ENCODE measurements around the gene HPS5. TPM values are rescaled to one million over a fixed set of nuclear protein-coding genes. Genes with fewer than 3 reads are reported as not detected.

Gene HPS5
- total RNA-seq, 1 donor from 2014 or later = 62.8 TPM

DNA sequence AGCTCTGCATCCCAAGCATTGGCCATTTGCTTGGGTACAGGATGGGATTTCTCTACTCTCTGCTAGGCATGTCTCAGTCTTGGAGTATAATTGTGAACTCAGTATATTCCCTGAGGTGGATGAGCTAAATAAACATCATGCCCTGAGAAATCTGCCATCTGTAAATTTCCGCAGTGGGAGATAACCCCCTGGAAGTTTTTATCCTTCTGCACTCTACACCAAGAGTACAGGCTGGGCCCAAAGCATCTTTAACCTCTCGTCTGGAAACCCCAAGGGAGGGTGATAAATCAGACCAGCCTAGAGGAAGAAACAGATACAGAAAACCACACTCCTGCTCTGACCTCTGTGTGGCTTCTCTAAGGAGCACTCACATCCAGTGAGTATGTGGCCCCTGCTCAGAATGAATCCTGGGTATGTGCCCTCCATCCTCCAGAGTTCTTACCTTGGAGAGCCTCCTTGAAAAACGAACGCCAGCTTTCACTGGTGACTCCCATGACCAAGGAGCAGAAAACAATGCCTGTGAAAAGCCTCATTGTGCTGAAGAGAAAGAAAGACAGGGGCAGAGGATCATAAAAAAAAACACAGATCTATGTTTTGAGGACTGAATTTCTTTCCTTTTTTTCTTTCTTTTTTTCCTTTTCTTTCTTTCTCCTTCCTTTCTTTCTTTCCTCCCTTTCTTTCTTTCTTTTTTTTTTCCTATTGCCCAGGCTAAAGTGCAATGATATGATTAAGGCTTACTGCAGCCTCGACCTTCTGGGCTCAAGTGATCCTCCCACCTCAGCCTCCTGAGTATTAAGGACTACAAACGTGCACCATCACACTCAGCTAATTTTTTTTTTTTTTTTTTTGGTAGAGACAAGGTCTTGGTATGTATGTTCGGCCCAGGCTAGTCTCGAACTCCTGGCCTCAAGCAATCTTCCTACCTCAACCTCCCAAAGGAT, 86.3 kb downstream of the HPS5 start:
- DNase-seq (ENCODE audit: low spot score) = no peak

- no peak for DNase-seq (ENCODE audit: low spot score)
Observed at GRCh38 chr11:18233912-18234311, 88.0 kb downstream of the HPS5 start.

DNA sequence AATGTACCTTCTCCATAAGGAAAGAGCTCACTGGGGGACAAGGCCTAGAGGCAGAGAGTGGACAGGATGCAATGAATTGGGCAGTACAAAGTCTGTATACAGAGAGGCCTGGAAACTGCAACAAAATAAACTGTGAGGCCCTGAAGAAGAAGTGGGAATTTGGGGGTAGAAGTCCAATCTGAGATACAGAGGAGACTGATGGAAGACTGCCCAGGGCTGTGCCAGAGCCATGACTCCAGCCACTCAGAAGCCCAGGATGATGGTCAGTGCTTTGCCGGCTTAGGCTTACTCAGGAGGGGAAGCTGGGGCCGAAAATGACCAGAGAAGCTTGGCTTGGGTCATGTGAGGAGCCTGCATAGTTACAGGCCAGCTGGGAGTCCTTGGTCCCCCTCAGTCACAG, 91.1 kb downstream of the HPS5 start:
- no peak for DNase-seq (ENCODE audit: low spot score)

DNA sequence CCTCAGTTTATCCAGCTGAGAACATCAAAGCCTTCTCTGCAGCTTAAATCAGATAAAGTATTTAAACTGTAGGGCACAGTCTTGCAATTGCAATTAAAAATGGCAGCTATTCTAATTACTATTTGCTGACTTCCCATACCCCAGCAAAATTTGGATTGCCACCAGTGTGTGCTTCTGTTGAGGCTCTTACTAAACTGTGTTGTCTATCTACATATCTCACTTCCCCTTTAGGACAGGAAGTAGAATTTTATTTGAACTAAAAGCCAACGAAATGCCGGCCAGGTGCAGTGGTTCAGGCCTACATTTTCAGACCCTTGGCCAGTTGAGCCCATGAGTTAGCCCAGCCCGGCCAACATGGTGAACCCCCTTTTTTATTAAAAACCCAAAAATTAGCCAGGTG, 92.4 kb downstream of the HPS5 start:
- DNase-seq (ENCODE audit: low spot score) = no peak

Other genes starting within 250 kb of the HPS5 start
- gene SAAL1, start 216.1 kb downstream of the HPS5 start, total RNA-seq (ENCODE audit: insufficient read depth, low replicate concordance) = 8.4 TPM
- not detected for gene MRGPRX3, start 189.6 kb downstream of the HPS5 start, total RNA-seq (ENCODE audit: insufficient read depth, low replicate concordance)
- 0.96 TPM for gene MRGPRX4, start 149.3 kb downstream of the HPS5 start, total RNA-seq (ENCODE audit: insufficient read depth, low replicate concordance)
- not detected for gene SAA4, start 85.3 kb downstream of the HPS5 start, total RNA-seq (ENCODE audit: insufficient read depth, low replicate concordance)
- 22.1 TPM for gene SAA2, start 73.5 kb downstream of the HPS5 start, total RNA-seq (ENCODE audit: insufficient read depth, low replicate concordance)
- gene SAA1, start 55.9 kb downstream of the HPS5 start, total RNA-seq (ENCODE audit: insufficient read depth, low replicate concordance) = not detected
- gene GTF2H1, start 427 bp upstream of the HPS5 start, total RNA-seq (ENCODE audit: insufficient read depth, low replicate concordance) = 110 TPM
- gene LDHA, start 72.4 kb upstream of the HPS5 start, total RNA-seq (ENCODE audit: insufficient read depth, low replicate concordance) = 618 TPM
- not detected for gene LDHC, start 90.2 kb upstream of the HPS5 start, total RNA-seq (ENCODE audit: insufficient read depth, low replicate concordance)
- gene LDHAL6A, start 133.7 kb upstream of the HPS5 start, total RNA-seq (ENCODE audit: insufficient read depth, low replicate concordance) = 0.96 TPM
- 24.6 TPM for gene TSG101, start 204.8 kb upstream of the HPS5 start, total RNA-seq (ENCODE audit: insufficient read depth, low replicate concordance)